Parathyroid adenoma (tissue), 2 donors: Measurements from ENCODE around the gene TRMT2B.

ENCODE experiments used
- H2AFZ ChIP-seq: fragments of 300-600 bp; sonication (generic); one replicate; pipeline ENCODE4 v1.7.0; 2017; ENCODE audit warnings: antibody characterized with exemption, mild to moderate bottlenecking
- H3K27ac ChIP-seq: fragments of 300-600 bp; sonication (generic); one replicate; pipeline ENCODE4 v1.7.0; 2017
- H3K27me3 ChIP-seq: fragments of 300-600 bp; sonication (generic); one replicate; pipeline ENCODE4 v1.7.0; 2017; ENCODE audit warnings: low read length; ENCODE audit not compliant: control insufficient read depth, insufficient read depth
- H3K36me3 ChIP-seq: fragments of 300-600 bp; sonication (generic); one replicate; pipeline ENCODE4 v1.7.0; 2017; ENCODE audit warnings: low read length; ENCODE audit not compliant: control insufficient read depth, insufficient read depth
- H3K4me1 ChIP-seq: fragments of 300-600 bp; sonication (generic); one replicate; pipeline ENCODE4 v1.7.0; 2017; ENCODE audit warnings: control low read depth
- H3K4me2 ChIP-seq: fragments of 300-600 bp; sonication (generic); one replicate; pipeline ENCODE4 v1.7.0; 2017; ENCODE audit warnings: low read length
- H3K4me3 ChIP-seq: fragments of 300-600 bp; sonication (generic); one replicate; pipeline ENCODE4 v1.7.0; 2017; ENCODE audit warnings: low read depth, low read length
- H3K79me2 ChIP-seq: fragments of 300-600 bp; sonication (generic); one replicate; pipeline ENCODE4 v1.7.0; 2017; ENCODE audit warnings: control low read depth
- H3K9ac ChIP-seq: fragments of 300-600 bp; sonication (generic); one replicate; pipeline ENCODE4 v1.7.0; 2017; ENCODE audit warnings: mild to moderate bottlenecking
- H3K9me3 ChIP-seq: fragments of 300-600 bp; sonication (generic); one replicate; pipeline ENCODE4 v1.7.0; 2017; ENCODE audit warnings: low read length; ENCODE audit not compliant: control insufficient read depth
- CTCF ChIP-seq: fragments of 300-600 bp; sonication (generic); IDR thresholded peaks from one replicate; pipeline ENCODE4 v1.7.0; 2017; ENCODE audit warnings: antibody characterized with exemption, mild to moderate bottlenecking
- donor health status: primary hyperparathyroidism.

TRMT2B gene

GRCh38 chrX:100975212-100975611 is 76.7 kb downstream of the TRMT2B start:
- H3K9me3 ChIP-seq, result no peaks in the 10 kb centered on the region
- no peak overlapping the region for H2AFZ ChIP-seq
- H3K79me2 ChIP-seq, result no peaks in the 10 kb centered on the region
- no peak overlapping the region for H3K4me3 ChIP-seq
- no peak overlapping the region for H3K4me2 ChIP-seq
- H3K27me3 ChIP-seq, result no peaks in the 10 kb centered on the region
- no peaks in the 10 kb centered on the region for H3K4me1 ChIP-seq
- TF ChIP-seq CTCF, result no peak
- no peaks in the 10 kb centered on the region for H3K36me3 ChIP-seq
- no peak overlapping the region for H3K9ac ChIP-seq
- H3K27ac ChIP-seq, result no peak overlapping the region

- H3K79me2 ChIP-seq, result no peaks in the 10 kb centered on the region
- no peaks in the 10 kb centered on the region for H3K4me1 ChIP-seq
- H3K27me3 ChIP-seq, result no peaks in the 10 kb centered on the region
- no peaks in the 10 kb centered on the region for H3K36me3 ChIP-seq
- no peak overlapping the region for H2AFZ ChIP-seq
- H3K4me2 ChIP-seq, result no peak overlapping the region
- TF ChIP-seq CTCF, result no peak
- no peak overlapping the region for H3K4me3 ChIP-seq
- no peak overlapping the region for H3K9ac ChIP-seq
- no peak overlapping the region for H3K27ac ChIP-seq
- H3K9me3 ChIP-seq, result no peaks in the 10 kb centered on the region
These were observed 78.5 kb downstream of the TRMT2B start for GRCh38 chrX:100973411-100973810.

GRCh38 chrX:100969936-100970335 is 82.0 kb downstream of the TRMT2B start:
- H3K9me3 ChIP-seq, result no peaks in the 10 kb centered on the region
- no peak overlapping the region for H3K4me2 ChIP-seq
- no peak overlapping the region for H3K4me3 ChIP-seq
- no peak for TF ChIP-seq CTCF
- H3K79me2 ChIP-seq, result no peaks in the 10 kb centered on the region
- H3K27me3 ChIP-seq, result no peaks in the 10 kb centered on the region
- no peak overlapping the region for H2AFZ ChIP-seq
- no peak overlapping the region for H3K27ac ChIP-seq
- H3K9ac ChIP-seq, result no peak overlapping the region
- H3K36me3 ChIP-seq, result no peaks in the 10 kb centered on the region
- H3K4me1 ChIP-seq, result no peaks in the 10 kb centered on the region

GRCh38 chrX:100969408-100969807 is 82.5 kb downstream of the TRMT2B start, which contains the start of gene ARL13A:
Gene ARL13A, plus strand, starts transcription at chrX:100969708. Its CDS starts 3,982 bp downstream, at chrX:100973690.
- Histone ChIP-seq H3K79me2 (no peaks in the 10 kb centered on the region), H3K9ac (no peak within 1 kb of the TSS), H3K4me2 (no peak within 1 kb of the TSS), H3K4me1 (no peaks in the 10 kb centered on the region), H3K9me3 (no peaks in the 10 kb centered on the region), H3K27ac (no peak within 1 kb of the TSS), H2AFZ (no peak within 1 kb of the TSS), H3K36me3 (no peaks in the 10 kb centered on the region), H3K27me3 (no peaks in the 10 kb centered on the region), H3K4me3 (no peak within 1 kb of the TSS)
- no peak for TF ChIP-seq CTCF

GRCh38 chrX:100964362-100964761 is 87.5 kb downstream of the TRMT2B start:
- no peak overlapping the region for H3K4me3 ChIP-seq
- no peaks in the 10 kb centered on the region for H3K27me3 ChIP-seq
- H3K27ac ChIP-seq, result no peak overlapping the region
- H2AFZ ChIP-seq, result no peak overlapping the region
- no peaks in the 10 kb centered on the region for H3K4me1 ChIP-seq
- no peaks in the 10 kb centered on the region for H3K36me3 ChIP-seq
- H3K9me3 ChIP-seq, result no peaks in the 10 kb centered on the region
- no peak overlapping the region for H3K9ac ChIP-seq
- no peak for TF ChIP-seq CTCF
- H3K79me2 ChIP-seq, result no peaks in the 10 kb centered on the region
- H3K4me2 ChIP-seq, result no peak overlapping the region
